Subcutaneous adipose tissue (tissue), 4 donors: Measurements from ENCODE around the gene SSH3. TPM values are rescaled to one million over a fixed set of nuclear protein-coding genes. Genes with fewer than 3 reads are reported as not detected.

Experiments used
- total RNA-seq, 4 donors: library from RNA; depleted of rRNA; stranded (reverse); fragments of >200 nt; gene quantifications; one replicate each; pipeline ENCODE4 v1.1.0, GENCODE V29; 2016
- TF ChIP-seq, protein P1 (sequence below): fragments of 450-650 bp; IDR thresholded peaks from one replicate; pipeline ENCODE4 v1.5.1; 2016; ENCODE audit warnings: low read depth, mild to moderate bottlenecking, control low read depth, antibody characterized with exemption, moderate library complexity

Gene SSH3
- total RNA-seq, 4 donors from 2014 or later = 11.9 to 43.2 (median 37.2) TPM

DNA sequence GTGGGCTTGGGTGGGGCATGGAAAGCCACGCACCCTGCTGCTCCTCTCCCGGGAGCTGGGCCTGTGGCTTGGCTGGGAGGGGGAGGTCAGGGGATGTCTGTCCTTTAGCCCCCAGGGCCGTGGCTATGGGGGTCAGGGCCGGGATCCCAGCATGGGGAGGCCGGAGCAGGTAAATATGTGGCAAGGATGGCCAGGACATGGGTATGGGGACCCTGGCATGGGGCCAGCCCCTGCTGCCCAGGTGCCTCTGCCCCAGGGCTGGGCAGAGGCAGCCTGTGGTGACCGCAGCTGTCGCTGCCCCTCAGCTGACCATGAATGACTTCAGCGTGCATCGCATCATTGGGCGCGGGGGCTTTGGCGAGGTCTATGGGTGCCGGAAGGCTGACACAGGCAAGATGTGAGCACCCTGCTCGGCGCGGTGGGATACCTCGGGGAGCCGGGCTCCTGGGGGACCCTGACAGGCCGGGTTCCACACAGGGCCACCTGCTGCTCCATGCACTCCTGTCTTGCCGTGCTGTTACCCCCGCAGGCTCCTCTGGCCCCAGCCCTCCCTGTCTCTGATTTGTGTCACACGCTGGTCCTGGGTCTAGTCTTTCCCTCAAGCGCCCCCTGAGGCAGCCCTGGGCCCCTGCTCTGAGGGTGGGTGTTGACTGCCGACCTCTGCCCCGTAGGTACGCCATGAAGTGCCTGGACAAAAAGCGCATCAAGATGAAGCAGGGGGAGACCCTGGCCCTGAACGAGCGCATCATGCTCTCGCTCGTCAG is 22.4 kb upstream of the SSH3 start:
- TF ChIP-seq, protein P1, sequence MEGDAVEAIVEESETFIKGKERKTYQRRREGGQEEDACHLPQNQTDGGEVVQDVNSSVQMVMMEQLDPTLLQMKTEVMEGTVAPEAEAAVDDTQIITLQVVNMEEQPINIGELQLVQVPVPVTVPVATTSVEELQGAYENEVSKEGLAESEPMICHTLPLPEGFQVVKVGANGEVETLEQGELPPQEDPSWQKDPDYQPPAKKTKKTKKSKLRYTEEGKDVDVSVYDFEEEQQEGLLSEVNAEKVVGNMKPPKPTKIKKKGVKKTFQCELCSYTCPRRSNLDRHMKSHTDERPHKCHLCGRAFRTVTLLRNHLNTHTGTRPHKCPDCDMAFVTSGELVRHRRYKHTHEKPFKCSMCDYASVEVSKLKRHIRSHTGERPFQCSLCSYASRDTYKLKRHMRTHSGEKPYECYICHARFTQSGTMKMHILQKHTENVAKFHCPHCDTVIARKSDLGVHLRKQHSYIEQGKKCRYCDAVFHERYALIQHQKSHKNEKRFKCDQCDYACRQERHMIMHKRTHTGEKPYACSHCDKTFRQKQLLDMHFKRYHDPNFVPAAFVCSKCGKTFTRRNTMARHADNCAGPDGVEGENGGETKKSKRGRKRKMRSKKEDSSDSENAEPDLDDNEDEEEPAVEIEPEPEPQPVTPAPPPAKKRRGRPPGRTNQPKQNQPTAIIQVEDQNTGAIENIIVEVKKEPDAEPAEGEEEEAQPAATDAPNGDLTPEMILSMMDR = no peak

DNA sequence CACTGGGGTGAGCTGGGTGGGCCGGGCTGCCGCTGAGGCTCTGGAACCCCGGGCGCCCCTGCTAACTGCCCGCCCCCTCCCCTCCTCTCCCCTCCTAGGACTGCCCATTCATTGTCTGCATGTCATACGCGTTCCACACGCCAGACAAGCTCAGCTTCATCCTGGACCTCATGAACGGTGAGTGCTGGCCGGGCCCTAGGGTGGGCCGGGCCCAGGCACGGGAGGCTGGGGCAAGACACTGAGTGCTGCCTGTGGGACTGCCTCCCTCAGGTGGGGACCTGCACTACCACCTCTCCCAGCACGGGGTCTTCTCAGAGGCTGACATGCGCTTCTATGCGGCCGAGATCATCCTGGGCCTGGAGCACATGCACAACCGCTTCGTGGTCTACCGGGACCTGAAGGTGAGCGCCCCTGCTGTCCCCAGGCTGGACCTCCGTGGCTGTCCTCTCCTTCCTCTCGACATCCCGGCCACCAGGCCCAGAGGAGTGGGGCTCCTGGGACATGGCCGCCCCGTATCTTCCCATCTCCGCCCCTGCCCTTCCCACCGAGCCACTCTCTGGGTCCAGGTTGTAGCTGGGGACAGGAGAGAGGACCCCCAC is 21.7 kb upstream of the SSH3 start:
- TF ChIP-seq, protein P1 = no peak

DNA sequence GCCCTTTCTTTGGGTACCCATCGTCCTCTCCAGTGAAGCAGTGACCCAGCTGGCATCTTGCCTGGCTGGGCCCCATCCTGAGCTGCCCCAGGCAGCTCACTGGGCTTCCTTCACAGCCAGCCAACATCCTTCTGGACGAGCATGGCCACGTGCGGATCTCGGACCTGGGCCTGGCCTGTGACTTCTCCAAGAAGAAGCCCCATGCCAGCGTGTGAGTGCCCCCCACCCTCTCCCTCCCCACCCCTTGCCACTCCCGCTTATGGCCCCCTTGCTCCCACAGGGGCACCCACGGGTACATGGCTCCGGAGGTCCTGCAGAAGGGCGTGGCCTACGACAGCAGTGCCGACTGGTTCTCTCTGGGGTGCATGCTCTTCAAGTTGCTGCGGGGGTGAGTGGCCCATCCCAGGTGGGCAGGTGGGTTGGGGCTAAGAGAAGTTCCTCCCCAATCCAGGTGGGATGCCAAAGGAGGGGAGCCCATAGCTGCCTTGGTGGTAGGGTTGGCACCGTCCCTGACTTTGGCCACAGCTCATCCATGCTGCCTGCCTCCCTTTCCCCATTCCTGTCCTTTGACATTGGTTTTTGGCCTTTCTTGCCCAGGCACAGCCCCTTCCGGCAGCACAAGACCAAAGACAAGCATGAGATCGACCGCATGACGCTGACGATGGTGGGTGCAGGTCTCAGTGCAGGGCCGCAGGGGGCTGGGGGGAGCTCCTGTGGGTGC is 21.0 kb upstream of the SSH3 start:
- TF ChIP-seq, protein P1 = no peak

DNA sequence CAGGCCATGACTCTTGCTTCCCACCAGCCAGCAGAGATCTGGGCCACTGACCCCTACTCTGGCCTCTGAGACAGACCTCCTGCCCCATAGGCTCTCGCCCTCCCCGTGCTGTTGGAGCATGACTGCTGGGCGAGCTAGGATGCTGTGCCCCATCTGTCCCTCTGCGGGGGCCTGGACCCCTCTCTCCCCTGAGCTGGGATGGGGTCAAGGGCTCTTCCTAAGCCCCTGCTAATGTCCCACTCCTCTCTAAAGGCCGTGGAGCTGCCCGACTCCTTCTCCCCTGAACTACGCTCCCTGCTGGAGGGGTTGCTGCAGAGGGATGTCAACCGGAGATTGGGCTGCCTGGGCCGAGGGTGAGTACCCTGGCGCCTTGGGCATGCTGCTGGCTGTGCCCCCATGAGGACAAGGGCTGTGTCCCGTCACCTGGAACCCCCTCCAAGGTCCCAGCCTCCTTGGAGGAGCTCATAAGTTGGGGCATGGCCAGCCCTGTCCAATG is 20.4 kb upstream of the SSH3 start:
- TF ChIP-seq, protein P1 = no peak

DNA sequence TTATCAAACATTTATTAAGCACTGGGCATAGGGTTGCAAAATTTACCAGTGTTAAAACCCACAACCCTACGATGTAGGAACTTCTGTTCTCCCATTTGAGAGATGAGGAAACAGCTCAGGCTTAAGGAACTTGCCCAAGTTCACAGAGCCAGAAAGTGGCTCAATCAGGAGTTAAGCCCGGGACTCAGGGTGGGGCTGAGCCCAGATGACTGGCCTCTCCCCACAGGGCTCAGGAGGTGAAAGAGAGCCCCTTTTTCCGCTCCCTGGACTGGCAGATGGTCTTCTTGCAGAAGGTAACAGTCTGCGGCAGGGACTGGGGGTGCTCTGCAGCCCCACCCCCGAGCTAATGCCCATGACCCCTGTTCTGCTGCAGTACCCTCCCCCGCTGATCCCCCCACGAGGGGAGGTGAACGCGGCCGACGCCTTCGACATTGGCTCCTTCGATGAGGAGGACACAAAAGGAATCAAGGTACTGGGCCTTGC is 19.8 kb upstream of the SSH3 start:
- TF ChIP-seq, protein P1 = no peak

DNA sequence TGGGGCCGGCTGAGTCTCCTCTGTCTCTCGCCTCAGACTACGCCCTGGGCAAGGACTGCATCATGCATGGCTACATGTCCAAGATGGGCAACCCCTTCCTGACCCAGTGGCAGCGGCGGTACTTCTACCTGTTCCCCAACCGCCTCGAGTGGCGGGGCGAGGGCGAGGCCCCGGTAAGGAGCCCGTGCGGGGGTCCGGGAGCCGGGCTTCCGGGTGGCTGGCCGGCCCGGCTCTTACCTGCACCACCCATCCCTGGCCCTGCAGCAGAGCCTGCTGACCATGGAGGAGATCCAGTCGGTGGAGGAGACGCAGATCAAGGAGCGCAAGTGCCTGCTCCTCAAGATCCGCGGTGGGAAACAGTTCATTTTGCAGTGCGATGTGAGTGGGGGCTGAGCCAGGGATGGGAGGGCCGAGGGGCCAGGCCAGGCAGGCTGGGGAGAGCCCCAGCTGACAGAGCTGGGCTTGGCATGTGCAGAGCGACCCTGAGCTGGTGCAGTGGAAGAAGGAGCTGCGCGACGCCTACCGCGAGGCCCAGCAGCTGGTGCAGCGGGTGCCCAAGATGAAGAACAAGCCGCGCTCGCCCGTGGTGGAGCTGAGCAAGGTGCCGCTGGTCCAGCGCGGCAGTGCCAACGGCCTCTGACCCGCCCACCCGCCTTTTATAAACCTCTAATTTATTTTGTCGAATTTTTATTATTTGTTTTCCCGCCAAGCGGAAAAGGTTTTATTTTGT is 18.4 kb upstream of the SSH3 start:
- TF ChIP-seq, protein P1 = no peak
